ENCODE results near the gene ARHGEF39. TPM values are rescaled to one million over a fixed set of nuclear protein-coding genes. Genes with fewer than 3 reads are reported as not detected.

The ARHGEF39 gene
- total RNA-seq, 1 donor from 2014 or later = 28.0 TPM

DNA sequence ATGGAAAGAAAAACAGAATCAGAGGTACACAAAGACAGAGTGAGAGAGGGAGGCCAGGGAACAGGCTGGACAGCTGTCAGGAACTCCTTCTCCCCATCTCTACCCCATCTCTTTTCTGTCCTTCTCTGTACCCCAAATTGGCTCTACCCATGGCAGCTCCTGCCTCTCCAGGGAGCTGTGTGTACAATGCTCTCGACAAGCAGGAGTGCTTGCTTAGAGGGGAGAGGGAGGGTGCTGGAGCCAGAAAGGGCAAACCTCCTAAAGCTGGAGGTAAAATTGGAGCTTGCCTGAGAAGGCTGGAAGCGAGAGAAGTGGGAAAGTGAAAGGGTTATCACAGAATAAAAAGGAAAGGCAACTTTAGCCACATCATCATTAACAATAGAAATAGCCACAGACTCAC is 18.3 kb upstream of the ARHGEF39 start:
- no peaks in the 10 kb centered on the region for H3K9me3 Mint-ChIP-seq
- H3K4me3 Mint-ChIP-seq = peak overlapping the region; percentile 38
- H3K27ac Mint-ChIP-seq (ENCODE audit: unreplicated experiment) = peak overlapping the region; percentile 67
- H3K4me1 Mint-ChIP-seq = peaks cover 28% of the 10 kb centered on the region
- peaks cover 9% of the 10 kb centered on the region for H3K36me3 Mint-ChIP-seq (ENCODE audit: low read depth)
- DNase-seq (ENCODE audit: low read depth, low spot score) = no peak
- no peak for TF ChIP-seq CTCF (conservative IDR thresholded peaks at IDR 0.05)
- H3K27me3 Mint-ChIP-seq (ENCODE audit: low read depth) = no peaks in the 10 kb centered on the region

GRCh38 chr9:35682520-35683315 is 17.7 kb upstream of the ARHGEF39 start:
- peak overlapping the region; percentile 67 for H3K27ac Mint-ChIP-seq (ENCODE audit: unreplicated experiment)
- H3K27me3 Mint-ChIP-seq (ENCODE audit: low read depth) = no peaks in the 10 kb centered on the region
- H3K9me3 Mint-ChIP-seq = no peaks in the 10 kb centered on the region
- peaks cover 24% of the 10 kb centered on the region for H3K4me1 Mint-ChIP-seq
- TF ChIP-seq CTCF (conservative IDR thresholded peaks at IDR 0.05) = no peak
- H3K36me3 Mint-ChIP-seq (ENCODE audit: low read depth) = peaks cover 9% of the 10 kb centered on the region
- no peak overlapping the region for H3K4me3 Mint-ChIP-seq
- no peak for DNase-seq (ENCODE audit: low read depth, low spot score)

GRCh38 chr9:35682051-35682450 is 17.1 kb upstream of the ARHGEF39 start:
- H3K27me3 Mint-ChIP-seq (ENCODE audit: low read depth) = no peaks in the 10 kb centered on the region
- no peak overlapping the region for H3K27ac Mint-ChIP-seq (ENCODE audit: unreplicated experiment)
- H3K4me1 Mint-ChIP-seq = peaks cover 18% of the 10 kb centered on the region
- peaks cover 6% of the 10 kb centered on the region for H3K36me3 Mint-ChIP-seq (ENCODE audit: low read depth)
- no peak overlapping the region for H3K4me3 Mint-ChIP-seq
- no peak for DNase-seq (ENCODE audit: low read depth, low spot score)
- TF ChIP-seq CTCF (conservative IDR thresholded peaks at IDR 0.05) = no peak
- no peaks in the 10 kb centered on the region for H3K9me3 Mint-ChIP-seq

- H3K9me3 Mint-ChIP-seq = no peaks in the 10 kb centered on the region
- no peak overlapping the region for H3K4me3 Mint-ChIP-seq
- peaks cover 6% of the 10 kb centered on the region for H3K36me3 Mint-ChIP-seq (ENCODE audit: low read depth)
- peaks cover 14% of the 10 kb centered on the region for H3K4me1 Mint-ChIP-seq
- no peak overlapping the region for H3K27ac Mint-ChIP-seq (ENCODE audit: unreplicated experiment)
- H3K27me3 Mint-ChIP-seq (ENCODE audit: low read depth) = no peaks in the 10 kb centered on the region
- no peak for TF ChIP-seq CTCF (conservative IDR thresholded peaks at IDR 0.05)
- no peak for DNase-seq (ENCODE audit: low read depth, low spot score)
Measured at GRCh38 chr9:35681341-35682002, 16.5 kb upstream of the ARHGEF39 start.

GRCh38 chr9:35680331-35681105 is 15.5 kb upstream of the ARHGEF39 start:
- H3K27ac Mint-ChIP-seq (ENCODE audit: unreplicated experiment) = no peak overlapping the region
- H3K36me3 Mint-ChIP-seq (ENCODE audit: low read depth) = peaks cover 6% of the 10 kb centered on the region
- no peak for DNase-seq (ENCODE audit: low read depth, low spot score)
- no peak overlapping the region for H3K4me3 Mint-ChIP-seq
- H3K4me1 Mint-ChIP-seq = peaks cover 14% of the 10 kb centered on the region
- H3K27me3 Mint-ChIP-seq (ENCODE audit: low read depth) = peaks cover 3% of the 10 kb centered on the region
- no peaks in the 10 kb centered on the region for H3K9me3 Mint-ChIP-seq
- no peak for TF ChIP-seq CTCF (conservative IDR thresholded peaks at IDR 0.05)
